Thoracic aorta (tissue), 2 donors: ENCODE measurements around the gene FRMD5. TPM values are rescaled to one million over a fixed set of nuclear protein-coding genes. Genes with fewer than 3 reads are reported as not detected.

Experiments
- ATAC-seq: fragments of 150-250 bp; one replicate; pipeline ENCODE4 v1.8.0; 2017; ENCODE audit warnings: low read depth; ENCODE audit not compliant: insufficient number of reproducible peaks, low FRiP score
- DNase-seq: peaks from one replicate; pipeline ENCODE4 v3.0.0-alpha.2; 2020; ENCODE audit warnings: low spot score
- H3K27ac ChIP-seq, 2 donors: fragments of 200-600 bp; sonication (generic); 1 replicate in 1 of 2; 2 replicates in 1 of 2; pipeline ENCODE4 v1.5.1; 2016; ENCODE audit warnings: mild to moderate bottlenecking in 2 of 2, moderate library complexity in 2 of 2
- H3K27me3 ChIP-seq: fragments of 200-600 bp; sonication (generic); replicated peaks from 2 replicates; pipeline ENCODE4 v1.6.0; 2016; ENCODE audit warnings: mild to moderate bottlenecking; ENCODE audit not compliant: insufficient read depth
- H3K36me3 ChIP-seq: fragments of 200-600 bp; sonication (generic); one replicate; pipeline ENCODE4 v1.5.1; 2016
- H3K4me1 ChIP-seq, 2 donors: fragments of 200-600 bp; sonication (generic); 1 replicate in 1 of 2; 2 replicates in 1 of 2; pipeline versions ENCODE4 v1.5.1 to v1.6.0; 2016; ENCODE audit warnings: low read depth in 2 of 2, mild to moderate bottlenecking in 1 of 2; ENCODE audit not compliant: control insufficient read depth in 1 of 2
- H3K4me3 ChIP-seq: fragments of 200-600 bp; sonication (generic); 2 replicates; pipeline ENCODE4 v1.5.1; 2016; ENCODE audit warnings: mild to moderate bottlenecking
- H3K9me3 ChIP-seq: fragments of 200-600 bp; sonication (generic); 2 replicates; pipeline ENCODE4 v1.5.1; 2016
- CTCF ChIP-seq: fragments of 200-600 bp; sonication (generic); IDR thresholded peaks from one replicate; pipeline ENCODE4 v1.5.1; 2019; ENCODE audit warnings: antibody characterized with exemption
- total RNA-seq, 2 donors: library from RNA; depleted of rRNA; stranded (reverse); fragments of >200 nt; gene quantifications; one replicate each; pipeline versions ENCODE4 v1.1.0 to v1.2.3, GENCODE V29; 2016

Gene FRMD5
- total RNA-seq, 2 donors from 2014 or later: 0.27 TPM; not detected in 1

- Histone ChIP-seq H3K9me3 (no peaks in the 10 kb centered on the region), H3K27ac (no peak overlapping the region), H3K4me3 (no peak overlapping the region), H3K36me3 (no peaks in the 10 kb centered on the region), H3K27me3 (no peaks in the 10 kb centered on the region), H3K4me1 (no peaks in the 10 kb centered on the region)
- DNase-seq (no peak), ATAC-seq (no peak)
- TF ChIP-seq CTCF: no peak
Observed at GRCh38 chr15:44163370-44163769, 31.7 kb downstream of the FRMD5 start.

- ATAC-seq: no peak
- H3K27ac ChIP-seq: no peak overlapping the region
- no peaks in the 10 kb centered on the region for H3K4me1 ChIP-seq
- no peak for TF ChIP-seq CTCF
- no peaks in the 10 kb centered on the region for H3K27me3 ChIP-seq
- no peak for DNase-seq
- H3K36me3 ChIP-seq: no peaks in the 10 kb centered on the region
- H3K9me3 ChIP-seq: no peaks in the 10 kb centered on the region
- no peak overlapping the region for H3K4me3 ChIP-seq
Observed at GRCh38 chr15:44160796-44161195, 34.3 kb downstream of the FRMD5 start.

- ATAC-seq (no peak), DNase-seq (no peak)
- Histone ChIP-seq H3K4me3 (no peak overlapping the region), H3K4me1 (no peaks in the 10 kb centered on the region), H3K9me3 (no peaks in the 10 kb centered on the region), H3K36me3 (no peaks in the 10 kb centered on the region), H3K27ac (no peak overlapping the region), H3K27me3 (no peaks in the 10 kb centered on the region)
- no peak for TF ChIP-seq CTCF
Observed at GRCh38 chr15:44159492-44159891, 35.6 kb downstream of the FRMD5 start.

- Histone ChIP-seq H3K4me1 (no peaks in the 10 kb centered on the region), H3K4me3 (no peak overlapping the region), H3K27me3 (no peaks in the 10 kb centered on the region), H3K27ac (no peak overlapping the region), H3K36me3 (no peaks in the 10 kb centered on the region), H3K9me3 (no peaks in the 10 kb centered on the region)
- TF ChIP-seq CTCF: no peak
- no peak for ATAC-seq
- no peak for DNase-seq
Observed at GRCh38 chr15:44158111-44158510, 37.0 kb downstream of the FRMD5 start.

GRCh38 chr15:44157679-44158078 is 37.4 kb downstream of the FRMD5 start:
- H3K27me3 ChIP-seq: no peaks in the 10 kb centered on the region
- no peak overlapping the region for H3K27ac ChIP-seq
- no peak for TF ChIP-seq CTCF
- H3K4me1 ChIP-seq: no peaks in the 10 kb centered on the region
- H3K9me3 ChIP-seq: no peaks in the 10 kb centered on the region
- DNase-seq: no peak
- H3K36me3 ChIP-seq: no peaks in the 10 kb centered on the region
- H3K4me3 ChIP-seq: no peak overlapping the region
- no peak for ATAC-seq
